WI38 (cell line): ENCODE measurements around the gene OPCML.

Experiments
- H3K4me3 ChIP-seq: 2 replicates; pipeline ENCODE4 v1.5.1; 2011; ENCODE audit warnings: low read depth, mild to moderate bottlenecking, control low read depth, low read length
- TF ChIP-seq, protein P1 (sequence below): IDR thresholded peaks from 2 replicates; pipeline ENCODE4 v1.5.1; 2012; ENCODE audit warnings: low read depth, mild to moderate bottlenecking, control low read depth, low read length

OPCML gene

GRCh38 chr11:133263332-133263731 is 269.0 kb downstream of the OPCML start:
- TF ChIP-seq, protein P1, sequence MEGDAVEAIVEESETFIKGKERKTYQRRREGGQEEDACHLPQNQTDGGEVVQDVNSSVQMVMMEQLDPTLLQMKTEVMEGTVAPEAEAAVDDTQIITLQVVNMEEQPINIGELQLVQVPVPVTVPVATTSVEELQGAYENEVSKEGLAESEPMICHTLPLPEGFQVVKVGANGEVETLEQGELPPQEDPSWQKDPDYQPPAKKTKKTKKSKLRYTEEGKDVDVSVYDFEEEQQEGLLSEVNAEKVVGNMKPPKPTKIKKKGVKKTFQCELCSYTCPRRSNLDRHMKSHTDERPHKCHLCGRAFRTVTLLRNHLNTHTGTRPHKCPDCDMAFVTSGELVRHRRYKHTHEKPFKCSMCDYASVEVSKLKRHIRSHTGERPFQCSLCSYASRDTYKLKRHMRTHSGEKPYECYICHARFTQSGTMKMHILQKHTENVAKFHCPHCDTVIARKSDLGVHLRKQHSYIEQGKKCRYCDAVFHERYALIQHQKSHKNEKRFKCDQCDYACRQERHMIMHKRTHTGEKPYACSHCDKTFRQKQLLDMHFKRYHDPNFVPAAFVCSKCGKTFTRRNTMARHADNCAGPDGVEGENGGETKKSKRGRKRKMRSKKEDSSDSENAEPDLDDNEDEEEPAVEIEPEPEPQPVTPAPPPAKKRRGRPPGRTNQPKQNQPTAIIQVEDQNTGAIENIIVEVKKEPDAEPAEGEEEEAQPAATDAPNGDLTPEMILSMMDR = no peak
- H3K4me3 ChIP-seq = no peak overlapping the region

- no peak overlapping the region for H3K4me3 ChIP-seq
- TF ChIP-seq, protein P1 = no peak
These were observed 273.6 kb downstream of the OPCML start for GRCh38 chr11:133258751-133259150.

DNA sequence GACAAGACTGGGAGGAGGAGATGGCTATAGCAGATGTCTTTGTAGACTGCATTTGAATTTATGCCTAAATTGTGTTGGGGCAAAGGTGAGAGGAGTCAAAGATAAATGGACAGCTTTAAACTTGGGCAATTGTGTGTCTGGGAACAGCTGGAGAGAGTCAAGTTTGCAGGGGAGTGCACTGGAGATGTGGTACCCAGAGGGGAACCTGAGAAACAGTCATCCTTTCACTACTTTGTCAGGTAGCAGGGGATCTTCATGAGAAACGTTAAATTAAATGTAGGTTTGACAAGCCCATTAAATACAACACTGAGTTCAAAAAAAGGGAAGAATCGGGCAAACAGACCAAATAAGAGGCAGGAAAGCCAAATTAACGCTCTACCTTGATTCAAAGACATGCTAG is 277.7 kb downstream of the OPCML start:
- H3K4me3 ChIP-seq = no peak overlapping the region
- TF ChIP-seq, protein P1 = no peak

- TF ChIP-seq, protein P1 = no peak
- no peak overlapping the region for H3K4me3 ChIP-seq
These were observed 278.7 kb downstream of the OPCML start for GRCh38 chr11:133253570-133253969.

DNA sequence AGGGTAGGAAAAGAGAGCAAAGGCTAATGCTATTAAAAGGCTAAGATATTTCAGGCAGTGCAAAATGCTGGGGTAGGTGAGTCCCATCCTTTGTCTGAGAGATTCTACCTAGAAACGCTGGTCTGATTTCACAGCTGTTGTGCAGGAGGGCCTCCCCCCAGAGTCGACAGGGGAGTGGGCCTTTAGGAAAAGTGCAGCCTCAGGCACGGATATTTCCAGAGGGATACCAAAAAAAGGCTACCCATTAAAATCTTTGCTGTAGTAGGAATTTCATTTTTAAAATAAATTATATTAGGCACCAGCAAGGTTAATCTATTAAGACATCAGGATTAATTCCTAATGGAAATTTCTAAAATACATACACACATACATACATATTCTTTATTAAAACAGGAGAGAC is 280.5 kb downstream of the OPCML start:
- no peak overlapping the region for H3K4me3 ChIP-seq
- TF ChIP-seq, protein P1 = no peak

DNA sequence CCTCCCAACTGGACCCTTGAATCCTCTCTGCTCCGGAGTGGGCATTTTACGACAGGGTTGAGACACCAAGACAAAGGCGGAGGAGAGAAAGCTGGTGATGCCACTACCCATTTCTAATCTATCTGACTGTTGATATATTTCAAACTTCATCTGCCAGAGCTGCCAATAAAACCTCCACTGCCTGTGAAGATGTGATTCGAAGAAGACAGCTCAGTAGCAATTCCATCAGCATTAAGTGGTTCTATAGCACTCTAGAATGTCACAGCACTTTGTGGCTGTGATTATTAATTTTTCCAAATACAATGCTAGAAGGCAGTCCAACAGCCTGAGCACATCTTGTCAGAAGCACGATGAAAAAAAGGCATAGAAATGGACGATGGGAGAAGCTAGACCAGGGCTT is 282.8 kb downstream of the OPCML start:
- TF ChIP-seq, protein P1 = no peak
- no peak overlapping the region for H3K4me3 ChIP-seq

DNA sequence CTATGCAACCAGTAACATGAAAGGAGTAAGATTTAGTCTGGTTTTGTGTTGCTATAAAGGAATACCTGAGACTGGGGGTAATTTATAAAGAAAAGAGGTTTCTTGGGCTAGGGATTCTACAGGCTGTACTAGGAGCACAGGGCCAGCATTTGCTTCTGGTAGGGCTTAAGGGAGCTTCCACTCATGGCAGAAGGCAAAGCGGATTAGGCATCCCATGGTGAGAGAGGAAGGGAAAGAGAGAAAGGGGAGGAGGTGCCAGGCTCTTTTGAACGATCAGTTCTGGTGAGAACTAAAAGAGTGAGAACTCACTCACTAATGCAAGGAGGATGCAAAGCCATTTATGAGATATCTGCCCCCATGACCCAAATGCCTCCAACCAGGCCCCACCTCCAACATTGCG is 283.2 kb downstream of the OPCML start:
- no peak overlapping the region for H3K4me3 ChIP-seq
- TF ChIP-seq, protein P1 = no peak
